DND-41 (cell line): ENCODE results near the gene ABTB1.

Experiments used
- CTCF ChIP-seq: IDR thresholded peaks from 2 replicates; pipeline ENCODE4 v1.5.1; 2012; ENCODE audit warnings: borderline replicate concordance, low read length, moderate library complexity, mild to moderate bottlenecking; ENCODE audit not compliant: poor library complexity, severe bottlenecking; ENCODE audit errors: extremely low read depth
- EZH2 ChIP-seq: IDR thresholded peaks from 3 replicates; pipeline ENCODE4 v1.6.1; 2012; ENCODE audit warnings: borderline replicate concordance, low read depth, mild to moderate bottlenecking, moderate library complexity, low read length, inconsistent platforms; ENCODE audit not compliant: severe bottlenecking

GRCh38 chr3:127644641-127645370 is 27.9 kb upstream of the ABTB1 start:
- TF ChIP-seq CTCF, result no peak
- no peak for TF ChIP-seq EZH2
